ENCODE measurements around the gene UBL4A.
A peak's percentile ranks its signal among the peaks of the same experiment; 100 is the strongest.

The UBL4A gene

DNA sequence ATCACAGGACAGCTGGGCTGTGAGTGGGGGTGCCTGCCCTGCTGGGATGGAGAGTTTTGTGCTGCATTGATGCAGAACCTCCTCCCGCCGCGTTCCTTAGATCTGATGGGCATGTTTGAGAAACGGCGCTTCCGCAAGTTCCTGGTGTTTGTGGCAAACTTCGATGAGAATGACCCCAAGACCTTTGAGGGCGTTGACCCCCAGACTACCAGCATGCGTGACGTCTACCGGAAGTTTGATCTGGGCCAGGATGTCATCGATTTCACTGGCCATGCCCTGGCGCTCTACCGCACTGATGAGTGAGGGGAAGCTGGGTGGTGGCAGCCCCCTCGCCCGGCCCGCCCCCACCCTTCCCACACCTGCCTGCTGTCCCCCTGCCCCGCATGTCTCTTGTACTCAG, 46.6 kb downstream of the UBL4A start:
- TF ChIP-seq, protein P1, sequence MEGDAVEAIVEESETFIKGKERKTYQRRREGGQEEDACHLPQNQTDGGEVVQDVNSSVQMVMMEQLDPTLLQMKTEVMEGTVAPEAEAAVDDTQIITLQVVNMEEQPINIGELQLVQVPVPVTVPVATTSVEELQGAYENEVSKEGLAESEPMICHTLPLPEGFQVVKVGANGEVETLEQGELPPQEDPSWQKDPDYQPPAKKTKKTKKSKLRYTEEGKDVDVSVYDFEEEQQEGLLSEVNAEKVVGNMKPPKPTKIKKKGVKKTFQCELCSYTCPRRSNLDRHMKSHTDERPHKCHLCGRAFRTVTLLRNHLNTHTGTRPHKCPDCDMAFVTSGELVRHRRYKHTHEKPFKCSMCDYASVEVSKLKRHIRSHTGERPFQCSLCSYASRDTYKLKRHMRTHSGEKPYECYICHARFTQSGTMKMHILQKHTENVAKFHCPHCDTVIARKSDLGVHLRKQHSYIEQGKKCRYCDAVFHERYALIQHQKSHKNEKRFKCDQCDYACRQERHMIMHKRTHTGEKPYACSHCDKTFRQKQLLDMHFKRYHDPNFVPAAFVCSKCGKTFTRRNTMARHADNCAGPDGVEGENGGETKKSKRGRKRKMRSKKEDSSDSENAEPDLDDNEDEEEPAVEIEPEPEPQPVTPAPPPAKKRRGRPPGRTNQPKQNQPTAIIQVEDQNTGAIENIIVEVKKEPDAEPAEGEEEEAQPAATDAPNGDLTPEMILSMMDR (IDR thresholded peaks at IDR 0.05; ENCODE audit: control insufficient read depth, insufficient read depth, low read depth, low read length, missing control alignments), result no peak
- no peak overlapping the region for H3K4me3 ChIP-seq (ENCODE audit: control insufficient read depth, low read depth, low read length)
- DNase-seq (ENCODE audit: low read depth), result no peak

DNA sequence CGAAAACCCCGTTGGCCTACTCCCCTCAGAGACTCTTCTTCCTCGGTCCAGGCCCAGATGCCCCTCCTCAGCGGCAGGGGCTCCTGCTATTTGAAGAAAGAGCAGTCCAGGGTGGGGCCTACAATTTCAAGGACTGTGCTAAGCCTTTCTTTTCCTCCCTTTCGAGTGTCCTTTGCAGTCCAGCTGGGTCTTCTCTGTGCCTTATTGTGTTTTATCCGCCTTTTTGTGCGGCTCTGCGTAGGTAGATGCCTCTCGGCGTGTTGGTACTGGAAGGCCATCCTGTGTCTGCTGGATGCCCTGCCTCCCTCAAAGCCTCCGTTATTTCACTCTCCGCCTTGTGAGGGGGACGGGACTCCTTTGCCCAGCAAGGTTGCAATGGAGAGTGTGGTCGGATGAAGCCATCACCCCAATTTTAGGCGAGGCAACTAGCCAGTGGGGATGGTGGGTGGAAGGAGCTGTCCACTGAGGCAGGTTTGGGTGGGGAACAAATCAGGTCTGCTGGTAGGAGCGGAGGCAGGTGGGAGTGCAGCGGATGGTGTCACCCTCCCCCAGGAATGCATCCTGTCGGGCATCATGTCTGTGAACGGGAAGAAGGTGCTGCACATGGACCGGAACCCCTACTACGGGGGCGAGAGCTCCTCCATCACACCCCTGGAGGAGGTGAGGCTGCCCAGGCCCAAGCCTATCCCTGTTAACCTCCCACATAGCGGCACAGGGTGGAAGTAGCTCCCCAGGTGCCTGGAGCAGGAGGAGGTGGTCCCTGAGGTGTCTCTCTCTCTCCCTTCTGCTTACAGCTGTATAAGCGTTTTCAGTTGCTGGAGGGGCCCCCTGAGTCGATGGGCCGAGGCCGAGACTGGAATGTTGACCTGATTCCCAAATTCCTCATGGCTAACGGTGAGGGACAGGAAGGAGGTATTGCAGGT, 48.2 kb downstream of the UBL4A start:
- DNase-seq (ENCODE audit: low read depth), result no peak
- TF ChIP-seq, protein P1 (IDR thresholded peaks at IDR 0.05; ENCODE audit: control insufficient read depth, insufficient read depth, low read depth, low read length, missing control alignments), result no peak
- H3K4me3 ChIP-seq (ENCODE audit: control insufficient read depth, low read depth, low read length), result peak overlapping the region; percentile 79

DNA sequence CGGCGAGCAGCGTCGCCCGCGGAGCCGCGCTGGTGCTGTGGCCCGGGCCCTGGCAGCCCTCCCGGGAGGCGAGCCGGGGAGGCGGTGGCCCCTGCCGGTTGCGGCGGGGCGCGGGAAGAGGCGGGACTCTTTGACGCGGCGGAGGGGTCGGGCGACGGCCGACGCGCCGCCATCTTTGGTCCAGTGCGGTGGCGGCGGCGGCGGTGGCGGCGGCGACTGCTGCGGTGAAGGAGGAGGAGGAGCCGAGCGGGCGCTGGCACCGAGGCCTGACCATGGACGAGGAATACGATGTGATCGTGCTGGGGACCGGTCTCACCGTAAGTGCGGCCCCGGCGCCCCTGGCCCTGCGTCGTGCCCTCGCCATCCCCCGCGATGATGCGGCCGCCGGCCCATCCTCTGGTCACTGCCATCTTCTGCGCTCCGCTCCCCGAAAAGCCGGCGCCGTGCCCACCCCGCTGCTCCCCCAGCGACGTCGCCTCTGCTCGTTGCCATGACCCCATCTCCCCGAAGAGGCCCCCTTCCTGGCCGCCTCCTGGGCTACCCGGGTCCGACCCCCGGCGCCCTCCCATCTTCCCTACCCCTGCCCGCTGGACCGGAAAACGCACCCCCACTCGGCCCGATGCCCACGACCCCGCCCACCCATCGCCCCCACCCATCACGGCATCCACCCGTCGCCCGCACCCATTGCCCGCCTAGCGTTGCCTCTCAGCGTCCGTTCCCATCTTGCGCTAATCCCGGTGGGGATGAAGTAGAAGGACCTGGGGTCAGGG, 49.2 kb downstream of the UBL4A start, which contains the start of gene GDI1:
Gene GDI1, plus strand, starts transcription at position 172 of the 770 bp plus-strand sequence. Its CDS starts 101 bp downstream, at position 273.
- TF ChIP-seq, protein P1 (IDR thresholded peaks at IDR 0.05; ENCODE audit: control insufficient read depth, insufficient read depth, low read depth, low read length, missing control alignments), result no peak
- peak within 1 kb of the TSS; percentile 79 for H3K4me3 ChIP-seq (ENCODE audit: control insufficient read depth, low read depth, low read length)
- no peak for DNase-seq (ENCODE audit: low read depth)

DNA sequence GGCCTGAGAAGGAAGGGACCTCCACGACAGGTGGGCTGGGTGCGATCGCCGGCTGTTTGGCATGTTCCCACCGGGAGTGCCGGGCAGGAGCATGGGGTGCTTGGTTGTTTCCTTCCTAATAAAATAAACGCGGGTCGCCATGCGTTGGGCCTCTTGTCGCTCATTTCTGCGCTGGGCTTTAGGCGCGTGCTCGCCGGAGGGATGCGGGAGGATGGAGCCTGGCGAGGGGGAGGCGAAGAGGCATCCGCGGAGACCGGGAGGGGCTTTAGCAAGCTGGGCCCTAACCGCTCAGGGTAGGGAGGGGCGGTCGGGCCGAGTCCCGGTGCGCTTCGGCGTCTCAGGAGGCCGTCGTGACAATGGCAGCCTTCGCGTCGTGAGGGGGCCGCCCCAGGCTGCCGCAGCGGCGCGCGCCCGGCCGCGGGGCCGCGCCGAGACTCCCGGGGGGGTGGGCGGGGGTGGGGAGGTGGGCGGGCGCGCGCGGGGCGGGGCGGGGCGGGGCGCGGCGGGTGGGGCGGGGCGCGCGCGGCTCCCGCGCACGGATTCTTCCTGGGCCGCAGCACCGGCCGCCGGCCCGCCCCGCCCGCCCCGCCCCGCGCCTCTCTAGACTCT, 49.9 kb downstream of the UBL4A start:
- no peak for DNase-seq (ENCODE audit: low read depth)
- TF ChIP-seq, protein P1 (IDR thresholded peaks at IDR 0.05; ENCODE audit: control insufficient read depth, insufficient read depth, low read depth, low read length, missing control alignments), result no peak
- peak overlapping the region; percentile 79 for H3K4me3 ChIP-seq (ENCODE audit: control insufficient read depth, low read depth, low read length)

DNA sequence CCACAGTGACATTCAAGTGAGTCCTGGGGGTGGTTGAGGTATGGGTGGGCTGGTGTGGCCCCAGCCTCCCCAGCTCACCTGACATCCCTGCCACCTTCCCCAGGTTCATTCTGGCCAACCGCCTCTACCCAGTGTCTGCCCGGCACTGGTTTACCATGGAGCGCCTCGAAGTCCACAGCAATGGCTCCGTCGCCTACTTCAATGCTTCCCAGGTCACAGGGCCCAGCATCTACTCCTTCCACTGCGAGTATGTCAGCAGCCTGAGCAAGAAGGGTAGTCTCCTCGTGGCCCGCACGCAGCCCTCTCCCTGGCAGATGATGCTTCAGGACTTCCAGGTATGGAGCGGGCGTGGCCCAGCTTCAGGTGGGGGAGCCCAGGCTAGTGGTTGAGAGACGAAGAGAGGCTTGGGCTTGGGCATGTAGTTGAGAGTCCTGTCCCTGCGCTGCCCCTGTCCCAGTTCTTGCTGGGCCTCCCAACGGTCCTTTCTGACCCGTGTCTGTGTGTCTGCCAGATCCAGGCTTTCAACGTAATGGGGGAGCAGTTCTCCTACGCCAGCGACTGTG, 51.2 kb downstream of the UBL4A start:
- TF ChIP-seq, protein P1 (IDR thresholded peaks at IDR 0.05; ENCODE audit: control insufficient read depth, insufficient read depth, low read depth, low read length, missing control alignments), result no peak
- DNase-seq (ENCODE audit: low read depth), result no peak
- H3K4me3 ChIP-seq (ENCODE audit: control insufficient read depth, low read depth, low read length), result no peak overlapping the region
